ENCODE data around the gene CLEC4M. TPM values are rescaled to one million over a fixed set of nuclear protein-coding genes. Genes with fewer than 3 reads are reported as not detected.

The CLEC4M gene
- total and polyA plus RNA-seq, 2 experiments from 2014 or later, result not detected

- Histone ChIP-seq H3K27ac (ENCODE audit: low read depth) (no peak overlapping the region), H3K36me3 (ENCODE audit: insufficient read depth) (no peaks in the 10 kb centered on the region), H3F3A (replicated peaks; ENCODE audit: low read depth) (no peaks in the 10 kb centered on the region), H3K4me3 (no peak overlapping the region), H3K79me2 (replicated peaks; ENCODE audit: insufficient read depth) (no peaks in the 10 kb centered on the region), H3K4me1 (ENCODE audit: insufficient read depth) (no peaks in the 10 kb centered on the region; the same call in 1 of the 2 replicates), H3K9me2 (ENCODE audit: insufficient read depth) (no peaks in the 10 kb centered on the region), H2AFZ (no peak overlapping the region), H3K27me3 (ENCODE audit: insufficient read depth) (no peaks in the 10 kb centered on the region), H4K20me1 (replicated peaks; ENCODE audit: insufficient read depth) (no peaks in the 10 kb centered on the region), H3K4me2 (no peak overlapping the region)
- Mint-ChIP-seq H3K36me3 (ENCODE audit: low read depth) (no peaks in the 10 kb centered on the region), H3K27me3 (ENCODE audit: insufficient read depth, low read depth, poor library complexity) (peaks cover 7% of the 10 kb centered on the region), H3K4me3 (no peak overlapping the region), H3K9me3 (no peaks in the 10 kb centered on the region; the same call in 2 of the 3 replicates), H3K4me1 (peaks cover 5% of the 10 kb centered on the region; the same call in 2 of the 3 replicates), H3K27ac (no peak overlapping the region)
- no peak for DNase-seq (ENCODE audit: low spot score)
- no peak for ATAC-seq
- TF ChIP-seq CTCF (conservative IDR thresholded peaks at IDR 0.05; ENCODE audit: low read depth in 2 of 2) (0 out of 4 replicates have a peak, but pooled peaks of 1 of the 2 experiments have one; percentile 7), POLR2AphosphoS5 (IDR thresholded peaks at IDR 0.05; ENCODE audit: low read depth) (no peak)
These were observed 8.0 kb downstream of the CLEC4M start for GRCh38 chr19:7771072-7771471.

- no peaks in the 10 kb centered on the region for H3K79me2 ChIP-seq (replicated peaks; ENCODE audit: insufficient read depth)
- ATAC-seq (no peak), DNase-seq (ENCODE audit: low spot score) (no peak)
- Mint-ChIP-seq H3K4me3 (no peak overlapping the region), H3K27me3 (ENCODE audit: insufficient read depth, low read depth, poor library complexity) (no peaks in the 10 kb centered on the region), H3K27ac (no peak overlapping the region), H3K36me3 (ENCODE audit: low read depth) (no peaks in the 10 kb centered on the region), H3K4me1 (peaks cover 7% of the 10 kb centered on the region; the same call in 2 of the 3 replicates), H3K9me3 (no peaks in the 10 kb centered on the region; the same call in 2 of the 3 replicates)
- no peak overlapping the region for H3K4me3 ChIP-seq
- no peaks in the 10 kb centered on the region for H3F3A ChIP-seq (replicated peaks; ENCODE audit: low read depth)
- no peaks in the 10 kb centered on the region for H4K20me1 ChIP-seq (replicated peaks; ENCODE audit: insufficient read depth)
- no peak overlapping the region for H2AFZ ChIP-seq
- no peaks in the 10 kb centered on the region for H3K27me3 ChIP-seq (ENCODE audit: insufficient read depth)
- no peak overlapping the region for H3K27ac ChIP-seq (ENCODE audit: low read depth)
- no peak overlapping the region for H3K4me2 ChIP-seq
- no peaks in the 10 kb centered on the region for H3K9me2 ChIP-seq (ENCODE audit: insufficient read depth)
- H3K4me1 ChIP-seq (ENCODE audit: insufficient read depth), result no peaks in the 10 kb centered on the region; the same call in 1 of the 2 replicates
- H3K36me3 ChIP-seq (ENCODE audit: insufficient read depth), result no peaks in the 10 kb centered on the region
- TF ChIP-seq EZH2phosphoT487 (IDR thresholded peaks at IDR 0.05; ENCODE audit: unreplicated experiment), result no peak
- TF ChIP-seq POLR2AphosphoS5 (IDR thresholded peaks at IDR 0.05; ENCODE audit: low read depth), result no peak
- no peak for TF ChIP-seq CREB1 (CRISPR knock-in tag; IDR thresholded peaks at IDR 0.05; ENCODE audit: low read depth)
- TF ChIP-seq ZNF331 (CRISPR knock-in tag; IDR thresholded peaks at IDR 0.05; ENCODE audit: low read depth), result no peak
- TF ChIP-seq CTCF (conservative IDR thresholded peaks at IDR 0.05; ENCODE audit: low read depth in 2 of 2), result no peak
- no peak for TF ChIP-seq NANOG (IDR thresholded peaks at IDR 0.05; ENCODE audit: borderline replicate concordance)
- no peak for TF ChIP-seq ZNF462 (CRISPR knock-in tag; IDR thresholded peaks at IDR 0.05)
These were observed 9.8 kb downstream of the CLEC4M start for GRCh38 chr19:7772752-7773291.

All from GM23338 (cell line).